K562 (cell line): ENCODE data around the gene PINK1. TPM values are rescaled to one million over a fixed set of nuclear protein-coding genes. Genes with fewer than 3 reads are reported as not detected.
A peak's percentile ranks its signal among the peaks of the same experiment; 100 is the strongest.

Source experiments
- ATAC-seq: fragments of 200-7000 bp; cut with Tn5 transposase; 3 replicates; pipeline ENCODE4 v1.9.1; 2020; ENCODE audit warnings: moderate library complexity
- BruUV-seq: library from RNA; stranded (reverse); fragments of 400-500 nt; replicated peaks from 2 replicates; lab custom pipeline; 2021; lab: Mats Ljungman, UMichigan
- CTCF ChIA-PET: fragments of 300-600 bp; formaldehyde crosslinking; extraction: SDS; loops from one replicate; lab custom pipeline; 2021; ENCODE audit warnings: low intra/inter-chr PET ratio; lab: Yijun Ruan, JAX
- POLR2A ChIA-PET: fragments of 300-600, 350-650 bp; sonication (Branson Sonifier 250); formaldehyde crosslinking; extraction: SDS; loops from one replicate; lab custom pipeline; 2021; ENCODE audit warnings: antibody characterized with exemption, inconsistent platforms; lab: Yijun Ruan, JAX
- DNase-seq, 4 experiments: peaks; one replicate each; pipeline versions ENCODE4 v3.0.0 to v3.0.0-alpha.2; 2011 to 2018; ENCODE audit warnings: low spot score in 3 of 4, mixed read lengths in 3 of 4; ENCODE audit errors: extremely low read depth in 1 of 4
- FAIRE-seq: peaks from 2 replicates; lab custom pipeline; 2011; peaks lifted over from hg19 to GRCh38; lab: Jason Lieb, UNC
- H2AFZ ChIP-seq: 2 replicates; pipeline ENCODE4 v1.6.0; 2011; ENCODE audit warnings: low read depth, low read length, control low read depth, inconsistent platforms
- H3K27ac ChIP-seq: fragments of 200-600 bp; 3 replicates; pipeline ENCODE4 v1.8.0; 2011; ENCODE audit warnings: low read depth, mild to moderate bottlenecking, control low read depth, inconsistent platforms, low read length, moderate library complexity, mixed read lengths; ENCODE audit errors: extremely low read depth
- H3K27me3 ChIP-seq, 2 experiments: fragments of 300-600 bp in 1 of 2; 2 replicates in 1 of 2; 3 replicates in 1 of 2; pipeline versions ENCODE4 v1.6.0 to v1.8.0; 2011; ENCODE audit warnings: inconsistent platforms in 2 of 2, low read length in 2 of 2, mild to moderate bottlenecking in 1 of 2, mixed read lengths in 1 of 2, moderate library complexity in 1 of 2; ENCODE audit not compliant: control insufficient read depth in 2 of 2, insufficient read depth in 2 of 2
- H3K36me3 ChIP-seq: fragments of 300-600 bp; 3 replicates; pipeline ENCODE4 v1.8.0; 2011; ENCODE audit warnings: mild to moderate bottlenecking, low read length, inconsistent platforms; ENCODE audit not compliant: control insufficient read depth, insufficient read depth
- H3K4me1 ChIP-seq, 2 experiments: fragments of 200-600 bp in 1 of 2; replicated peaks in 1 of 2; 2 replicates in 1 of 2; 3 replicates in 1 of 2; pipeline versions ENCODE4 v1.5.1 to v1.8.0; 2011; ENCODE audit warnings: inconsistent platforms in 2 of 2, low read length in 2 of 2, mild to moderate bottlenecking in 1 of 2, mixed read lengths in 1 of 2, moderate library complexity in 1 of 2; ENCODE audit not compliant: control insufficient read depth in 2 of 2, insufficient read depth in 2 of 2
- H3K4me2 ChIP-seq: 2 replicates; pipeline ENCODE4 v1.6.1; 2011; ENCODE audit warnings: low read length, control low read depth, inconsistent platforms, mixed read lengths; ENCODE audit not compliant: insufficient read depth
- H3K4me3 ChIP-seq: fragments of 200-600 bp; sonication (generic), shearing (Covaris generic); 2 replicates; pipeline ENCODE4 v1.5.1; 2016; ENCODE audit warnings: control low read depth, inconsistent platforms
- H3K79me2 ChIP-seq: fragments of 200-600 bp; 3 replicates; pipeline ENCODE4 v1.8.0; 2011; ENCODE audit warnings: low read length, inconsistent platforms; ENCODE audit not compliant: control insufficient read depth, insufficient read depth
- H3K9ac ChIP-seq, 2 experiments: 2 replicates each; pipeline versions ENCODE4 v1.6.0 to v1.6.1; 2011; ENCODE audit warnings: low read depth in 2 of 2, low read length in 2 of 2, control low read depth in 1 of 2, inconsistent platforms in 1 of 2, mild to moderate bottlenecking in 1 of 2, mixed read lengths in 1 of 2; ENCODE audit not compliant: insufficient read depth in 1 of 2
- H3K9me1 ChIP-seq: one replicate; pipeline ENCODE4 v1.6.0; 2011; ENCODE audit warnings: inconsistent platforms, mild to moderate bottlenecking, low read length, moderate library complexity; ENCODE audit not compliant: control insufficient read depth, insufficient read depth
- H3K9me3 ChIP-seq: replicated peaks from 2 replicates; pipeline ENCODE4 v1.5.1; 2011; ENCODE audit warnings: low read depth, low read length, inconsistent platforms; ENCODE audit not compliant: control insufficient read depth, insufficient read depth
- H4K20me1 ChIP-seq: replicated peaks from 2 replicates; pipeline ENCODE4 v1.6.1; 2011; ENCODE audit warnings: low read length, inconsistent platforms, mixed read lengths; ENCODE audit not compliant: control insufficient read depth, insufficient read depth
- ATF7 ChIP-seq: fragments of 450-650 bp; IDR thresholded peaks from 2 replicates; pipeline ENCODE4 v1.7.1; 2014; ENCODE audit warnings: mild to moderate bottlenecking, moderate library complexity
- BDP1 ChIP-seq: IDR thresholded peaks from 3 replicates; pipeline ENCODE4 v1.6.1; 2011; ENCODE audit not compliant: insufficient read length, insufficient read depth
- CC2D1A ChIP-seq: fragments of 450-650 bp; IDR thresholded peaks from 2 replicates; pipeline ENCODE4 v1.6.1; 2017; ENCODE audit warnings: mild to moderate bottlenecking
- COPS2 ChIP-seq: fragments of 450-650 bp; conservative IDR thresholded peaks from 2 replicates; pipeline ENCODE4 v1.6.1; 2016; ENCODE audit warnings: mild to moderate bottlenecking, moderate library complexity
- EWSR1 ChIP-seq: fragments of 450-650 bp; IDR thresholded peaks from 2 replicates; pipeline ENCODE4 v1.6.1; 2018; ENCODE audit warnings: borderline replicate concordance, mild to moderate bottlenecking, low read depth, moderate library complexity; ENCODE audit not compliant: partially characterized antibody
- FOXP1 ChIP-seq: sonication (generic); formaldehyde crosslinking; IDR thresholded peaks from 2 replicates; pipeline ENCODE4 v1.8.0; 2022; ENCODE audit warnings: mild to moderate bottlenecking, missing genetic modification reagents
- HMGN3 ChIP-seq: IDR thresholded peaks from 2 replicates; pipeline ENCODE4 v1.6.1; 2011; ENCODE audit warnings: borderline replicate concordance, low read depth, mild to moderate bottlenecking, mixed read lengths, low read length; ENCODE audit not compliant: insufficient read length; ENCODE audit errors: extremely low read depth
- HNRNPK ChIP-seq: fragments of 200-400 bp; formaldehyde crosslinking; IDR thresholded peaks from one replicate; pipeline ENCODE4 v1.6.1; 2018; ENCODE audit warnings: mild to moderate bottlenecking, low read depth, low read length; ENCODE audit not compliant: poor library complexity, severe bottlenecking
- MAFG ChIP-seq: fragments of 450-650 bp; conservative IDR thresholded peaks from 2 replicates; pipeline ENCODE4 v1.6.1; 2016; ENCODE audit warnings: missing genetic modification characterization, missing compliant biosample characterization
- MAZ ChIP-seq, 2 experiments: fragments of 450-650 bp in 1 of 2; sonication (generic) in 1 of 2; formaldehyde crosslinking; IDR thresholded peaks in 1 of 2; conservative IDR thresholded peaks in 1 of 2; 2 replicates each; pipeline versions ENCODE4 v1.4.0 to v1.5.0; 2020; ENCODE audit warnings: mild to moderate bottlenecking in 1 of 2, missing genetic modification reagents in 1 of 2
- RFX1 ChIP-seq: fragments of 450-650 bp; IDR thresholded peaks from 2 replicates; pipeline ENCODE4 v1.6.1; 2016; ENCODE audit warnings: mild to moderate bottlenecking, moderate library complexity
- SMARCC2 ChIP-seq: fragments of 450-650 bp; IDR thresholded peaks from 2 replicates; pipeline ENCODE4 v1.6.1; 2017; ENCODE audit warnings: antibody characterized with exemption, moderate library complexity, mild to moderate bottlenecking, low read depth
- U2AF1 ChIP-seq: fragments of 200-400 bp; formaldehyde crosslinking; optimal IDR thresholded peaks from 2 replicates; pipeline ENCODE3; 2017; ENCODE audit warnings: mild to moderate bottlenecking, low read depth, low read length, moderate library complexity
- ZFPM2 ChIP-seq: fragments of 250-450 bp; sonication (Bioruptor Pico); IDR thresholded peaks from 2 replicates; pipeline ENCODE4 v1.5.1; 2022; ENCODE audit warnings: mild to moderate bottlenecking
- ZNF311 ChIP-seq: fragments of 250-450 bp; sonication (Bioruptor Pico); IDR thresholded peaks from 2 replicates; pipeline ENCODE4 v1.4.0; 2020; ENCODE audit warnings: mild to moderate bottlenecking, moderate library complexity
- ZNF696 ChIP-seq: fragments of 250-450 bp; sonication (Bioruptor Pico); conservative IDR thresholded peaks from 2 replicates; pipeline ENCODE4 v1.4.0; 2020; ENCODE audit warnings: mild to moderate bottlenecking, moderate library complexity
- ZNF79 ChIP-seq: fragments of 250-450 bp; sonication (Bioruptor Pico); IDR thresholded peaks from 2 replicates; pipeline ENCODE4 v1.4.0; 2020; ENCODE audit warnings: low read depth, mild to moderate bottlenecking, moderate library complexity
- whole genome bisulfite sequencing: fragments of 100-300 bp; shearing (Covaris generic); methylation state at CpG from one replicate; pipeline ENCODE4 v1.1.6; 2016; ENCODE audit warnings: low coverage, mixed read lengths; ENCODE audit not compliant: insufficient coverage; ENCODE audit errors: missing lambda C conversion rate; 5-methylcytosine and 5-hydroxymethylcytosine counted together
- in situ Hi-C: fragments of 300-500 bp; cut with MboI; formaldehyde crosslinking; loops from 4 replicates; pipeline ENCODE4 v1.15.0; 2018; ENCODE audit warnings: inconsistent platforms, mixed read lengths
- intact Hi-C: fragments of 100-400 bp; cut with micrococcal nuclease; formaldehyde crosslinking; loops from 2 replicates; pipeline ENCODE4 v1.14.2; 2022
- polyA plus RNA-seq, 8 experiments: library from polyadenylated mRNA; depleted of rRNA in 4 of 8; stranded (reverse) in 5 of 8; unstranded in 3 of 8; fragments of >200 nt; fragmentation: Nextera tagmentation in 2 of 8; fragmentation: Illumina TruSeq in 1 of 8; extraction: Ambion mirVana in 2 of 8; extraction: Trizol in 1 of 8; gene quantifications; 2 replicates each; pipeline versions ENCODE4 v1.2.1 to v1.2.3, GENCODE V29; 2011 to 2014; ENCODE audit warnings: inconsistent platforms in 1 of 8, missing spikeins in 1 of 8
- total RNA-seq, 7 experiments: library from RNA; depleted of rRNA in 6 of 7; stranded (reverse); fragments of >200 nt in 6 of 7; fragmentation: Illumina TruSeq in 2 of 7; extraction: Trizol in 2 of 7; gene quantifications; 2 replicates each; pipeline versions ENCODE4 v1.2.1 to v1.2.3, GENCODE V29; 2011 to 2021; ENCODE audit warnings: low replicate concordance in 1 of 7
- TF ChIP-seq, protein P1 (sequence below): fragments of 450-650 bp; IDR thresholded peaks from 2 replicates; pipeline ENCODE4 v1.6.1; 2018; ENCODE audit warnings: mild to moderate bottlenecking, low read depth; ENCODE audit not compliant: partially characterized antibody
- TF ChIP-seq, protein P2 (sequence below): fragments of 450-650 bp; IDR thresholded peaks from 2 replicates; pipeline ENCODE4 v1.6.1; 2017; ENCODE audit warnings: antibody characterized with exemption, mild to moderate bottlenecking

The PINK1 gene
- total and polyA plus RNA-seq, 9 of the 15 experiments (the other 6 are each of a cell fraction or from before 2014, with no cell fraction given): 1.5 to 11.3 (median 6.8) TPM

DNA sequence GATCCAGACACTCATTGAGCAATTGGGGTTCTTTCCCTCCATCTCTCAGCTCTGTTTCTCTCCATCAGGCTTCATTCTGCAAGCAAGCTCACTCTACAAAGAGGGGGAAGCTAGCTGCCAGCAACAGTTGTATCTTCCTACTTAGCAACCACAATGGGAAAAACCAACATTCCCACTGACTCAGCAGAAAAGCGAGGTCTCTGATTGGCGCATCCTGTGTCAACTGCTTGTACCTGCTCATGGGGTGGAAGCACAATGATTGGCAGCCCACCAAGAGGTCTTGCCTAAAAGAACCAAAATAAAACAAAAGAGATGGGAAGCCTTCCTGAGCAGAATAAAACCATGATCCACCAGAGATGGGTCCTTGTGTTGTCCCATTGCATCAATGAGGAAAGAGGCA lies 48.4 kb upstream of the PINK1 start:
- no peaks in the 10 kb centered on the region for H3K79me2 ChIP-seq
- ChIA-PET CTCF (no interaction called here), POLR2A (interaction anchor here (0.6 to 1.7 kb wide), 3 partner anchors 10 to 432 kb away, joined by 3 to 4 read pairs (median 3); no protein-coding TSS in a partner anchor)
- no peak overlapping the region for H3K4me3 ChIP-seq
- no peak overlapping the region for H3K9ac ChIP-seq
- no peaks in the 10 kb centered on the region for H3K9me3 ChIP-seq
- ATAC-seq: no peak
- H4K20me1 ChIP-seq: no peaks in the 10 kb centered on the region
- H3K9me1 ChIP-seq: no peaks in the 10 kb centered on the region
- no peak for FAIRE-seq
- no peak overlapping the region for H2AFZ ChIP-seq
- BruUV-seq: no TSS peak
- H3K27ac ChIP-seq: no peak overlapping the region
- H3K4me2 ChIP-seq: no peak overlapping the region
- in situ Hi-C loops (no loop called here), intact Hi-C loops (no loop called here)
- H3K36me3 ChIP-seq: no peaks in the 10 kb centered on the region
- 0% methylated on average over 2 of the region's 2 CpGs for WGBS
- peaks cover 10 to 28% of the 10 kb centered on the region in 2 experiments; a peak in 4 of 5 replicates for H3K27me3 ChIP-seq
- peaks cover 3 to 10% of the 10 kb centered on the region in 2 experiments; a peak in 3 of 5 replicates for H3K4me1 ChIP-seq
- peak in 1 of 4 experiments; percentile 19 for DNase-seq
- TF ChIP-seq RFX1 (no peak), SMARCC2 (no peak), ZFPM2 (CRISPR knock-in tag) (no peak), MAZ (CRISPR knock-in tag; conservative IDR thresholded peaks at IDR 0.05 in 1 of 2, IDR thresholded peaks at IDR 0.05 in 1 of 2) (no peak), BDP1 (no peak), ZNF311 (no peak), FOXP1 (CRISPR knock-in tag) (no peak), U2AF1 (no peak), HMGN3 (no peak), ZNF79 (CRISPR knock-in tag) (no peak), CC2D1A (no peak), HNRNPK (no peak), ZNF696 (no peak), EWSR1 (no peak), COPS2 (no peak), MAFG (tag) (peak; percentile 92), ATF7 (no peak)
- TF ChIP-seq, protein P1, sequence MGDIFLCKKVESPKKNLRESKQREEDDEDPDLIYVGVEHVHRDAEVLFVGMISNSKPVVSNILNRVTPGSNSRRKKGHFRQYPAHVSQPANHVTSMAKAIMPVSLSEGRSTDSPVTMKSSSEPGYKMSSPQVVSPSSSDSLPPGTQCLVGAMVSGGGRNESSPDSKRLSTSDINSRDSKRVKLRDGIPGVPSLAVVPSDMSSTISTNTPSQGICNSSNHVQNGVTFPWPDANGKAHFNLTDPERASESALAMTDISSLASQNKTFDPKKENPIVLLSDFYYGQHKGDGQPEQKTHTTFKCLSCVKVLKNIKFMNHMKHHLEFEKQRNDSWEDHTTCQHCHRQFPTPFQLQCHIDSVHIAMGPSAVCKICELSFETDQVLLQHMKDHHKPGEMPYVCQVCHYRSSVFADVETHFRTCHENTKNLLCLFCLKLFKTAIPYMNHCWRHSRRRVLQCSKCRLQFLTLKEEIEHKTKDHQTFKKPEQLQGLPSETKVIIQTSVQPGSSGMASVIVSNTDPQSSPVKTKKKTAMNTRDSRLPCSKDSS: no peak
- TF ChIP-seq, protein P2, sequence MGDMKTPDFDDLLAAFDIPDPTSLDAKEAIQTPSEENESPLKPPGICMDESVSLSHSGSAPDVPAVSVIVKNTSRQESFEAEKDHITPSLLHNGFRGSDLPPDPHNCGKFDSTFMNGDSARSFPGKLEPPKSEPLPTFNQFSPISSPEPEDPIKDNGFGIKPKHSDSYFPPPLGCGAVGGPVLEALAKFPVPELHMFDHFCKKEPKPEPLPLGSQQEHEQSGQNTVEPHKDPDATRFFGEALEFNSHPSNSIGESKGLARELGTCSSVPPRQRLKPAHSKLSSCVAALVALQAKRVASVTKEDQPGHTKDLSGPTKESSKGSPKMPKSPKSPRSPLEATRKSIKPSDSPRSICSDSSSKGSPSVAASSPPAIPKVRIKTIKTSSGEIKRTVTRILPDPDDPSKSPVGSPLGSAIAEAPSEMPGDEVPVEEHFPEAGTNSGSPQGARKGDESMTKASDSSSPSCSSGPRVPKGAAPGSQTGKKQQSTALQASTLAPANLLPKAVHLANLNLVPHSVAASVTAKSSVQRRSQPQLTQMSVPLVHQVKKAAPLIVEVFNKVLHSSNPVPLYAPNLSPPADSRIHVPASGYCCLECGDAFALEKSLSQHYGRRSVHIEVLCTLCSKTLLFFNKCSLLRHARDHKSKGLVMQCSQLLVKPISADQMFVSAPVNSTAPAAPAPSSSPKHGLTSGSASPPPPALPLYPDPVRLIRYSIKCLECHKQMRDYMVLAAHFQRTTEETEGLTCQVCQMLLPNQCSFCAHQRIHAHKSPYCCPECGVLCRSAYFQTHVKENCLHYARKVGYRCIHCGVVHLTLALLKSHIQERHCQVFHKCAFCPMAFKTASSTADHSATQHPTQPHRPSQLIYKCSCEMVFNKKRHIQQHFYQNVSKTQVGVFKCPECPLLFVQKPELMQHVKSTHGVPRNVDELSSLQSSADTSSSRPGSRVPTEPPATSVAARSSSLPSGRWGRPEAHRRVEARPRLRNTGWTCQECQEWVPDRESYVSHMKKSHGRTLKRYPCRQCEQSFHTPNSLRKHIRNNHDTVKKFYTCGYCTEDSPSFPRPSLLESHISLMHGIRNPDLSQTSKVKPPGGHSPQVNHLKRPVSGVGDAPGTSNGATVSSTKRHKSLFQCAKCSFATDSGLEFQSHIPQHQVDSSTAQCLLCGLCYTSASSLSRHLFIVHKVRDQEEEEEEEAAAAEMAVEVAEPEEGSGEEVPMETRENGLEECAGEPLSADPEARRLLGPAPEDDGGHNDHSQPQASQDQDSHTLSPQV: no peak
